Measurements from ENCODE around the gene BOC. TPM values are rescaled to one million over a fixed set of nuclear protein-coding genes. Genes with fewer than 3 reads are reported as not detected.
A peak's percentile ranks its signal among the peaks of the same experiment; 100 is the strongest.

The BOC gene
- total RNA-seq, 1 donor from 2014 or later = 22.4 TPM

DNA sequence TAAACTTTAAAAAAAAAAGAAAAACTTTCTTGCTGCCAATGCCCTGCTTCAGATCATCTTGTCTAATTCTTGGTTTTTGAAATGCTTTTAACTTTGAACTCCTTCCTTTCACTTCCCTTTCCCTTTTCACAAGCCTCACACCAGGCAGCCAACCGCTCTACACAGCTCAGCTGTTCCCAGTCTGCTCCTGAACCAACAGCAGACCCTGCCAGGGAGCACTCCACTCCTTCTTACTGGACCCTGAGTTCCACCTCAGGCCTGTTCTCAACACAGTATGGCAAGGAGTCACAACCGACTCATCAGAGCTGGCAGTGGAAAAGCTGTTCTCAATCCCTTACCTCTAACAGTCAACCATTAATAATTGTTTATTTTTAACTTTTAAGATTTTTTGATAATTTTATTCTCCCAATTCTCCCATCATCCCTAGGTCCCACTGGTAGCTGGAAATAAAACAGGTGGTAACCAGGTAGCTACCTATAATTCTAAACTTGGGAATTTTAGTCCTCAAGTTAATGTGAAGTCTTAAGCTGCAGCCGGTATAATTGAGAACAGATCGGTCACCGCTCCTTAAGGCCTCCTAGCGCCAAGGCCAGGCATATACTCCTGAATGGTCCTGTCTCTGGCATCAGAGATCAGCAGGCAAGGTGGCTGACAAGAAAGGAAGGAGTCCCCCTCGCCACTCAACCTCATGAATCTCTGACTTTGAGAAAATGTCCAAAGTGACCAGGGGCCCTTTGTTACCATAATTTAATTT lies 43.9 kb downstream of the BOC start:
- peaks cover 27% of the 10 kb centered on the region for H3K36me3 Mint-ChIP-seq (ENCODE audit: unreplicated experiment)
- TF ChIP-seq, protein P1, sequence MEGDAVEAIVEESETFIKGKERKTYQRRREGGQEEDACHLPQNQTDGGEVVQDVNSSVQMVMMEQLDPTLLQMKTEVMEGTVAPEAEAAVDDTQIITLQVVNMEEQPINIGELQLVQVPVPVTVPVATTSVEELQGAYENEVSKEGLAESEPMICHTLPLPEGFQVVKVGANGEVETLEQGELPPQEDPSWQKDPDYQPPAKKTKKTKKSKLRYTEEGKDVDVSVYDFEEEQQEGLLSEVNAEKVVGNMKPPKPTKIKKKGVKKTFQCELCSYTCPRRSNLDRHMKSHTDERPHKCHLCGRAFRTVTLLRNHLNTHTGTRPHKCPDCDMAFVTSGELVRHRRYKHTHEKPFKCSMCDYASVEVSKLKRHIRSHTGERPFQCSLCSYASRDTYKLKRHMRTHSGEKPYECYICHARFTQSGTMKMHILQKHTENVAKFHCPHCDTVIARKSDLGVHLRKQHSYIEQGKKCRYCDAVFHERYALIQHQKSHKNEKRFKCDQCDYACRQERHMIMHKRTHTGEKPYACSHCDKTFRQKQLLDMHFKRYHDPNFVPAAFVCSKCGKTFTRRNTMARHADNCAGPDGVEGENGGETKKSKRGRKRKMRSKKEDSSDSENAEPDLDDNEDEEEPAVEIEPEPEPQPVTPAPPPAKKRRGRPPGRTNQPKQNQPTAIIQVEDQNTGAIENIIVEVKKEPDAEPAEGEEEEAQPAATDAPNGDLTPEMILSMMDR (IDR thresholded peaks at IDR 0.05) = no peak
- H3K4me1 Mint-ChIP-seq (ENCODE audit: unreplicated experiment) = peaks cover 2% of the 10 kb centered on the region
- H3K4me3 Mint-ChIP-seq (ENCODE audit: unreplicated experiment) = no peak overlapping the region
- no peak for DNase-seq (ENCODE audit: extremely low spot score, unreplicated experiment)
- H3K9me3 Mint-ChIP-seq (ENCODE audit: unreplicated experiment) = no peaks in the 10 kb centered on the region
- peak overlapping the region; percentile 55 for H3K27ac Mint-ChIP-seq (ENCODE audit: unreplicated experiment)
- no peaks in the 10 kb centered on the region for H3K27me3 Mint-ChIP-seq (ENCODE audit: unreplicated experiment)

DNA sequence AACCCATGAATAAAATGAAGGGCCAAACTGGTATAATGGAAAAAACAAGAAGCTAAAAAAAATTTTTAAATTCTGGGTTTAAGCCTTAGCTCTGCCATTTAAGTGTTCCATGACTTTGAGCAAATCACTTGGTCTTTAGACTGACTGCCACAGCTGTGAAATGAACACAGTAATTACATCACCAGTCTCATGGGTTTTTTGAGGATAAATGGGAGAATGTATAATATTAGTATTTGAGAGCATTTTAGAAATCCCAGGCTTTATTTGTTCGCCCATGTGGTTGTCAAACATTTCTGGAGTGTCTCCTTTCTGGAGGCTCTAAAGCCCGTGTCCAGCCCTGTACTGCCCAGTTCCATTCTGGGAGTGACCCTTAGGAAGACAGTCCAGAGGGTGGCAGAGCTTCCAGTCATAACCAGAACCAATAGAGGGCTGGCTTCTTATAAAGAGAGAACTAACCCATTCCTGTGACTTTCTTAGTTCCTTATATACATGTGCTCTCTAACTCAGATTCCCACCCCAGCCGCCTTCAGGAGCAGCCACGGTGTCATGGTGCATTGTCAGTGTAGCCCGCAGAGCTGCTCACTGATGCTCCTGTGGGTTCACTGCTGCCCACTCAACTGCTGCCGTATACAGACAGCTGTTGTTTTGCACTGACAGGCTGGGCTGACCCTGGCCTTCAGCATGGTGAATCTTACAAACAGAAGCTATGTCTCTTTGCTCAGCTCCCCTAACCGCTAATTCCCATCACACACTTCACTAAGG lies 44.7 kb downstream of the BOC start:
- Mint-ChIP-seq H3K4me1 (ENCODE audit: unreplicated experiment) (peaks cover 2% of the 10 kb centered on the region), H3K36me3 (ENCODE audit: unreplicated experiment) (peaks cover 25% of the 10 kb centered on the region), H3K27ac (ENCODE audit: unreplicated experiment) (no peak overlapping the region), H3K9me3 (ENCODE audit: unreplicated experiment) (no peaks in the 10 kb centered on the region), H3K27me3 (ENCODE audit: unreplicated experiment) (no peaks in the 10 kb centered on the region), H3K4me3 (ENCODE audit: unreplicated experiment) (no peak overlapping the region)
- TF ChIP-seq, protein P1 (IDR thresholded peaks at IDR 0.05) = no peak
- DNase-seq (ENCODE audit: extremely low spot score, unreplicated experiment) = no peak

DNA sequence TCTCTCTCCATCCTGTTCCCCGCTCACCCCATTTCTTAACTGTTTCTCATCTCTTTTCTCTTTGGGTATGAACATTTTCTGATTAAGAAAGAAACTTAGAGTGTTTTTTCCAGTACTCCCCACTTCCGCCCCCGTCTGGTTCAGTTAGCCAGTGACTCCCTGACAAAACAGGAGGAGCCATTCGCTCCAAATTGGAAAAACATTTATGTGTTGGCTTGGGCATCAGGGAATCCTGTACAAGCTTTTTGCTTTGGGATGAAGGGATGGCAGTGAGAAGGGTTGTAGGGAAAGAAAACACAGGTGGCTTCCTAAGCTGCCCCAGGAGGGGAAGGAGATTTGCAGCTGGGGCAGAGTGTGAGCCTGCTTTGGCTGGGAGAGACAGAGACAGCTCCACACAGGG lies 47.0 kb downstream of the BOC start:
- Mint-ChIP-seq H3K4me1 (ENCODE audit: unreplicated experiment) (peaks cover 11% of the 10 kb centered on the region), H3K9me3 (ENCODE audit: unreplicated experiment) (no peaks in the 10 kb centered on the region), H3K36me3 (ENCODE audit: unreplicated experiment) (peaks cover 22% of the 10 kb centered on the region), H3K27ac (ENCODE audit: unreplicated experiment) (no peak overlapping the region), H3K4me3 (ENCODE audit: unreplicated experiment) (no peak overlapping the region), H3K27me3 (ENCODE audit: unreplicated experiment) (no peaks in the 10 kb centered on the region)
- TF ChIP-seq, protein P1 (IDR thresholded peaks at IDR 0.05) = no peak
- DNase-seq (ENCODE audit: extremely low spot score, unreplicated experiment) = no peak

DNA sequence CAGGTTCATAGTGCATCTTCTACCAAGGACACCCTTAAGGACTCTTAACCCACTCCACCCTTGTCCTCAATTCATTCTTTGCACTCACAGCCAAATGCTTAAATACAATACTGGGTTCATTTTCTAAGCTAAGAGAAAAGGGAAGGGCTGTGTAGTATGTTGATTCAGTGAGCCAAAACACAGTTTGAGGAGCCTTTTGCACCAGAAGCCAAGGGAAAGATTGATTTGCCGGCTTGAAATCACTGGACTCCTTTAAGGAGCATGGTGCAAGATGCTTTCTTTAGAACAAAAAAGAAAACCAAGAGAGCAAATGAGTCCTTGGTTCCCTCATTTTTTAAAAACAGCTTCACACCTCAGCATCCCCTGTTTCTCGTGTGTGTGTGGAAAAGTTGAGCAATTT lies 47.8 kb downstream of the BOC start:
- TF ChIP-seq, protein P1 (IDR thresholded peaks at IDR 0.05) = no peak
- Mint-ChIP-seq H3K36me3 (ENCODE audit: unreplicated experiment) (peaks cover 26% of the 10 kb centered on the region), H3K27ac (ENCODE audit: unreplicated experiment) (no peak overlapping the region), H3K4me1 (ENCODE audit: unreplicated experiment) (peaks cover 11% of the 10 kb centered on the region), H3K27me3 (ENCODE audit: unreplicated experiment) (no peaks in the 10 kb centered on the region), H3K4me3 (ENCODE audit: unreplicated experiment) (no peak overlapping the region), H3K9me3 (ENCODE audit: unreplicated experiment) (no peaks in the 10 kb centered on the region)
- DNase-seq (ENCODE audit: extremely low spot score, unreplicated experiment) = no peak

DNA sequence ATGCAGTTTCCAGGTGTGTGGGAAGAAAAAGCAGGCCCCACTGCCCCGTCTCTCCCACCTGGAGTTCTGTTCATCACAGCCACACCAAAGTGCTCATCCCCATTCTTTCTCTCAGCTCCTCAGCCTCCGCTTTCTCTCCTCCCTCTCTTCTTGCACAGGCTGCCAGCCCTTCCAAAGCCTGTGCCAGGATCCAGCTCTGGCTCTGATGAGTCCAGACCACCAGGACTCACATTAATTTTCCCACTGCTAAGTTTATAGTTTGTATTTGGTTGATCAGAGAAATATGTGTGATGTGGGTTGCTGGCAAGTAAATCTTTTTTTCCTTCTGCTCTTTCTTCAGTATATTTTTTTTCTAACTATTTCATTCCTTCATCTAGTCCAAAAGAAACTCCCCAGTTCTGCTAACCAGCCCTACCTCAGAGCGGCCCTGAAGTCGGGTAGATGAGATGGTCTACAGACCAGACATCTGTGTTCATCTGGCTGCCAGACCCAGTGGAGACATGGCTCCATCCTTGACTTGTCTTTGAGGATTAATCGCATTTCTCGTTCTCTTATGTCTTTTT lies 49.8 kb downstream of the BOC start:
- no peaks in the 10 kb centered on the region for H3K9me3 Mint-ChIP-seq (ENCODE audit: unreplicated experiment)
- DNase-seq (ENCODE audit: extremely low spot score, unreplicated experiment) = no peak
- TF ChIP-seq, protein P1 (IDR thresholded peaks at IDR 0.05) = no peak

More for the DNA sequence above, 49.8 kb downstream of the BOC start:
- H3K4me3 Mint-ChIP-seq (ENCODE audit: unreplicated experiment) = no peak overlapping the region
- peaks cover 26% of the 10 kb centered on the region for H3K36me3 Mint-ChIP-seq (ENCODE audit: unreplicated experiment)
- H3K4me1 Mint-ChIP-seq (ENCODE audit: unreplicated experiment) = peaks cover 11% of the 10 kb centered on the region
- H3K27me3 Mint-ChIP-seq (ENCODE audit: unreplicated experiment) = no peaks in the 10 kb centered on the region
- peak overlapping the region; percentile 86 for H3K27ac Mint-ChIP-seq (ENCODE audit: unreplicated experiment)

All from osteocyte (in vitro differentiated cells).